HG02970 (cell line): ENCODE measurements around the gene HSPB2.
"Not testable (repeated sequence)": the region's sequence is repeated elsewhere in the genome, so short reads cannot be mapped to it uniquely, and the experiment has no call there.

ENCODE experiments used
- ATAC-seq: cut with Tn5 transposase; IDR thresholded peaks from one replicate; pipeline ENCODE4 v1.9.1; 2021; ENCODE audit warnings: mild to moderate bottlenecking, moderate library complexity, moderate number of reproducible peaks; ENCODE audit not compliant: unreplicated experiment, low FRiP score

Gene HSPB2

GRCh38 chr11:111913031-111913861 lies 712 bp downstream of the HSPB2 start:
- ATAC-seq: no peak

DNA sequence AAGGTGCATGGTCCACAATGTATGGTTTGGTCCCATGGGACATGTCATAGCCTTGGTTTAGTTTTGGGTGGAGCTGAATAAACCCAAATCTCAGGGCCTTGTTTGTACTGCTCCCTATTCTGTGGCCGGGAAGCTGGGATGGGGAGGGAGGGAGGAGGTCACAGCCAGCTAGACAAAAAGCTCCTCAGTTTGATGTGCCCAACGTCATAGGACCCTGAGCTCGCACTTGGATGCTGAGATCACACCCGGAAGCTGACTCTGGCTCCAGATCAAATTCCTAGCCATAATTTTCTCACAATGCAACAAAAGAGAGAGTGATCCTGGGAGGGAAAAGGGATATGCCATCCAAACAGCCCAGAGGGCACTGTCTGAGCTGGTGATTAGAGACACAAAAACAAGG lies 1.5 kb downstream of the HSPB2 start:
- no peak for ATAC-seq

DNA sequence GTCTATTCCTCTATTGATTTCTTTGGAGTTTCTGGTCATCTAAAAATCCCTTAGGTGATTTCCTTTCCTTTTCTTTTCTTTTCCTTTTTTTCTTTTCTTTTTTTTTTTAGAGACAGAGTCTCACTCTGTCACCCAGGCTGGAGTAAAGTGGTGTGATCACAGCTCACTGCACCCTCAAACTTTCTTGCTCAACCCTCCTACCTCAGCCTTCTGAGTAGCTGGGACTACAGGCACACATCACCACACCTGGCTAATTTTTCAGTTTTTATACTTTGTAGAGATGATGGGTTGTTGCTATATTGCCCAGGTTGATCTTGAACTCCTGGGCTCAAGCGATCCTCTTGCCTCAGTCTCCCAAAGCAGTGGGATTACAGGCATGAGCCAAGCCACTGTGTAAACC lies 4.2 kb downstream of the HSPB2 start:
- no peak for ATAC-seq

GRCh38 chr11:111917312-111917711 lies 4.8 kb downstream of the HSPB2 start:
- ATAC-seq: no peak

GRCh38 chr11:111917788-111918187 lies 5.3 kb downstream of the HSPB2 start:
- ATAC-seq: no peak

DNA sequence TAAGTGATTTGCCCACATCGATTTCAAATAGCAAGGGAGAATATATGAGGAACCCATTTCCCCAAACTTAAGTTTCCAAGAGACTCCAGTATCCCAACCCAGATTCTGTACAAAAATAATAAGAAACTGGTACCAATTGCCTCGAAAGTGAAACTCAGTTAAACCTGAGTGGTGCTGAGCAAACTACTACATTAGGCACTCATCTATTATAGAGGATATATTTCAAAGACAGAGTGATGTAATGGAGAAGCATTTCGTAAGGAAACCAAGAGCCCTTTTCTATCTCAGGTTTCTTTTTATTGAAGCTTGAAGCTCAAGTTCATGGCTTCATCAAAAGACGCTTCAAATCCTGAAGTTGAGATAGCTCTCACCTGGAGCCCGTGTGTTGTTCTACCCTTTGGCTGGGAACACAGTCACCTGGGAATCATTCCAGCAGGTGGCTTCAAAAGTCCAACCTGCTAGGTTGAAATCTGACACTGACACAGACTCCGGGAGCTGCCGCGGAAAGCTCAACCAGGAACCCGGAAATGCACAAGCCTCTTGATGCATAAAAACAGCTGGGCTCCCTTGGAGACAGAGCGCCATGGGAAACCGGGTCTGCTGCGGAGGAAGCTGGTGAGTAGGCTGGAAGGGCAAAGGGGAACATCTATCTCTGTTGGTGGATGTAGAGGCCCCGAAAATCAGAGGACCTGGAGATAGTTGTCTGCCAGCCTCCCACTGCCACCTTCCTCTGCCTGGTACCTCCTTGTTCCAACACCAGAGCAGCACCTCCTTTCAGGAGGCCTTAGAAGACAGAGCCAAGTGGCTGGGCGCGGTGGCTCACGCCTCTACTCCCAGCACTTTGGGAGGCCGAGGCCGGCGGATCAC lies 6.1 kb downstream of the HSPB2 start, which contains the start of gene C11orf52:
TSS of gene C11orf52 (plus strand) at position 524 of the 867 bp plus-strand sequence. CDS start at position 584, 60 bp downstream.
- no peak for ATAC-seq

- ATAC-seq: no peak
Observed at GRCh38 chr11:111920908-111921307, 8.4 kb downstream of the HSPB2 start.

DNA sequence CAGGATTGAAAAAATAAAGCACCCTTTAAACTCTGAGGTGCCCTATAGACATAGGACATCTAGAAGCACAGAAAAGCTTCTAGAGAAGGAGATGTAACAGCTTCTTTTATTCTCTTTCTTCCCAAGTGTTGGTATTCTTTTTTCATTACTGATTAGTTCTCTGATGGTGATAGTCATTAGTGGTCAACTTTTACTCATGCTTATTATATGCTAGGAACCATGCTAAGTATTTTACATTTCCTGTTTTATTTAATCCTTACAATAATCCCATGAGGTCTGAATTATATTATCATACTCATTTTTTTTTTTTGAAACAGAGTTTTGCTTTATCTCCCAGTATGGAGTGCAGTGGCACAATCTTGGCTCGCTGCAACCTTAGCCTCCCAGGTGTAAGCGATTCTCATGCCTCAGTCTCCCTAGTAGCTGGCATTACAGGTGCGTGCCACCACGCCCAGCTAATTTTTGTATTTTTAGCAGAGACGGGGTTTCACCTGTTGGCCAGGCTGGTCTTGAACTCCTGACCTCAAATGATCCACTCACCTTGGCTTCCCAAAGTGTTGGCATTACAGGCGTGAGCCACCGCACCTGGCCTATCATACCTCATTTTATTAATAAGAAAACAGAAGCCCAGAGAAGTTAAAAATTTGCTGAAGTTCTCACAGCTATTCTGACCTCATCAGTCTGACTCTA lies 9.2 kb downstream of the HSPB2 start:
- no peak for ATAC-seq

DNA sequence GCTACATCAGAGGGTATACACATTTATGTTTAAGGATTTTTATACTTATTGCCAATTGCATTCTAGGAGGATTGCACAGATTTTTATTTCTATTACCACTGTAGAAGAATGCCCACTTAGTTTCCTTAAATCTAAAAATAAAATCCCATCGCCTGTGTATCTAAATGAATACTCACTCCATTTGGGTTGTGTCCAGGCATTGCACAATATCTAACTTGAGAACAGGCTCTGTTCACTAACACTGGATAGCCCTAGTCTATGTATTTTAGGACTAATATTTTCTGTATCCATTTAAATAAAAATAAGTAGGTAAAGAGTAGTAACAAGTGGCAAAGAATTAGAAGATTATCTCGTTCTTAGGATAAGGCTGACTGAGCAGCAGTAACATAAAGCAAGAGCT lies 10.3 kb downstream of the HSPB2 start:
- ATAC-seq: no peak

GRCh38 chr11:111923351-111923788 lies 10.8 kb downstream of the HSPB2 start:
- ATAC-seq: no peak

DNA sequence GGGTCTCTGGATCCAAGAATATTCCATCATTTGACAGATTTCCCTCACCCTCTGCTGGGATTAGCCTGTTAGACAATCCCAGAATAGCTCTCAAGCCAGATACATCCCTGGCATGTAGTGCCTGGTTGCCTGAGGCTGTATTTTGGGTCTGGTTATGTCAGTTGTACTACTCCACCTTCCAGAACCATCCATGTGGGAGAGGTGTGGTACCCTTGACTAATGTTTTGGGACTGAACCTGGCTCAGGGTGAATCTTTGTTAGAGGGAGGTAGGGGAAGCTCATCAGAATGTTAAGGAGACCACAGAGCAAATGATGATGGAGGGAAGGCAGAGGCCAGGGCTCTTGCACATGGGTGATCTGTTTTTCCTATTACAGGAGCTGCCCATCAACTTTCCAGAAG lies 11.4 kb downstream of the HSPB2 start:
- ATAC-seq: no peak

DNA sequence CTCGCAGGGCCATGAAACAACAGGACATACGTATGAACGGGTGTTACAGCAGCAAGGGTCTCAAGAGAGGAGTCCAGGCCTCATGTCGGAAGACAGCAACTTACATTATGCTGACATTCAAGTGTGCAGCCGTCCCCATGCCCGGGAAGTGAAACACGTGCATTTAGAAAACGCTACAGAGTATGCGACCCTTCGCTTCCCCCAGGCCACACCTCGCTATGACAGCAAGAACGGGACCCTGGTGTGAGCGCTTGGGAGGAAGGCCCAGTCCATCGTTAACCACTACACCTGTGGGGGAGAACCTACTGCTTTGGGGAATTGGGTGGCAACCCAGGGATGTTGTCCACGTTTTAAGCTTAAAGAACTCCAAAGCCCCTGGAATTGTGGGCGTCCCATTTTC lies 13.4 kb downstream of the HSPB2 start:
- no peak for ATAC-seq

- ATAC-seq: peak; percentile 92
Observed at GRCh38 chr11:111926505-111927391, 14.2 kb downstream of the HSPB2 start.

GRCh38 chr11:111930472-111930871 lies 17.9 kb downstream of the HSPB2 start:
- no peak for ATAC-seq

- ATAC-seq: no peak
Observed at GRCh38 chr11:111932611-111932950, 20.0 kb downstream of the HSPB2 start.

GRCh38 chr11:111933176-111933575 lies 20.6 kb downstream of the HSPB2 start:
- ATAC-seq: not testable (repeated sequence)

GRCh38 chr11:111933872-111934271 lies 21.3 kb downstream of the HSPB2 start:
- no peak for ATAC-seq

DNA sequence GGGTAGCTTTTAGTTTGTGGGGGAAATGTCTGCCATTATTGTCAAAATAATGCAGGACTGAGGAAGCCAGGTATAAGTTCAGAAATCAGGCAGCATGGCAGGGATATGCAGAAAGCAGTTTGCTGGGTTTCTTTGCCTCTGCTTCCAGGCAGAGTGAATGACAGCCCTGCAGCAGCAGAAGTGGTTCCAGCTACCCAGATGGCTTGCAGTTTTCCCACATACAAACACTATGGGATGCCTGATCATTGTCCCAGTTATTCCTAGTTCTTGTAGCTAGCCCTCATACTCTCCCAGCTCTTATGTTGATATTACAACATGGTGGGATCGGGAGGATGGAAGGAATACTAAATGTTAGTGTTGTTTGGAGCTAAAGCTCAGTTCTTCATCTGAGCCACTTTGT lies 21.8 kb downstream of the HSPB2 start:
- no peak for ATAC-seq

DNA sequence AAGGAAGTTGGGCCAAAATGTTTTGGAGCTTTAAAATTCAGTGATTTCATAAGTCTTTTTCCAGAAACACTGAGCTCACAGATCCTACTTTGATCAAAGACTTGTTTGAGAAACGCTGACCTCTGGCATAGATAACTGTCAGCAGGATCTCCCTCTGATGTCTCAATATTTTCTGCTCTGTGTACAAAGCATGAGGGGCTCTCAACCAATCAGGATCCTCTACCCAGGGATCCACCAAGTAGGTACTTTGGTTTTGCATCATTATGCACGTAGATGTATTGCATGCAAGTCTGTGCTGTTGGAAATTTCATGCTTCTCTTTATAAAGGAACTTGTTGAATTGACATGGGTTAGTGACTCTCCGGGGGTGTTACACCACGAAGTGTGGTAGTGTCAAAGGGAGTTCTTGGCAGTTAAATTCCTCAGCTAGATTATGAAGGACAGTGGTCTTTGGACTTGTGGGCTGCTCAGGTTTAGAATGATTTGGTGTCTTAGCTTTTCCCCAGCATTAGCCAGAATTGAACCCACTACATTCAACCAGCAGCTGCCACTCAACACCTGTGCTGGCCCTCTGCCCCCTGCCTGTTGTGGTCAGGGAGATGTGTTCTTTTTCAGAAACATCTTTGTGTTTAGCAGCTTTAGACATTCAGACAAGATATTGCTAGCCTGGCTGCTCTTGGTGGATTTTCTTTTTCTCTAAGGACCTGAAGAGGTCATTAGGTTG lies 22.9 kb downstream of the HSPB2 start:
- no peak for ATAC-seq
